SK-N-MC (cell line): ENCODE data around the gene ZNF618.

Experiments used
- DNase-seq: peaks from one replicate; pipeline ENCODE4 v3.0.0-alpha.2; 2011; ENCODE audit warnings: low read depth, low spot score
- H3K27ac ChIP-seq: fragments of 200-600 bp; sonication (generic); 2 replicates; pipeline ENCODE4 v1.5.1; 2016; ENCODE audit warnings: mixed run types
- H3K36me3 ChIP-seq: fragments of 200-600 bp; sonication (generic); 2 replicates; pipeline ENCODE4 v1.6.1; 2017; ENCODE audit warnings: antibody characterized with exemption, low read length, mixed read lengths; ENCODE audit not compliant: insufficient read depth
- H3K4me3 ChIP-seq: fragments of 200-600 bp; sonication (generic); 2 replicates; pipeline ENCODE4 v1.5.1; 2016
- H3K9ac ChIP-seq: fragments of 200-600 bp; sonication (generic); 2 replicates; pipeline ENCODE4 v1.8.0; 2017; ENCODE audit warnings: mixed run types, mixed read lengths; ENCODE audit not compliant: insufficient read length
- H3K9me3 ChIP-seq: fragments of 200-600 bp; sonication (generic); 2 replicates; pipeline ENCODE4 v1.6.1; 2017; ENCODE audit warnings: low read depth, mild to moderate bottlenecking, antibody characterized with exemption, low read length, moderate library complexity, mixed read lengths
- EZH2 ChIP-seq: fragments of 200-600 bp; sonication (generic); IDR thresholded peaks from one replicate; pipeline ENCODE4 v1.6.1; 2017; ENCODE audit warnings: antibody characterized with exemption
- FOXP2 ChIP-seq: optimal IDR thresholded peaks from 2 replicates; pipeline ENCODE3; 2011; ENCODE audit warnings: mild to moderate bottlenecking, moderate library complexity; ENCODE audit not compliant: insufficient read depth; ENCODE audit errors: extremely low read length, control extremely low read depth
- POLR2AphosphoS5 ChIP-seq: IDR thresholded peaks from 2 replicates; pipeline ENCODE4 v1.6.1; 2012; ENCODE audit warnings: mild to moderate bottlenecking, low read depth, low read length, borderline replicate concordance

Gene ZNF618

GRCh38 chr9:113932906-113933584, 56.9 kb downstream of the ZNF618 start:
- no peak overlapping the region for H3K27ac ChIP-seq
- H3K36me3 ChIP-seq: peaks cover under 1% of the 10 kb centered on the region; the same call in 1 of the 2 replicates
- H3K9me3 ChIP-seq: peaks cover 3% of the 10 kb centered on the region; the same call in 1 of the 2 replicates
- no peak overlapping the region for H3K4me3 ChIP-seq
- no peak overlapping the region for H3K9ac ChIP-seq
- no peak for DNase-seq
- no peak for TF ChIP-seq POLR2AphosphoS5
- TF ChIP-seq EZH2: no peak
- TF ChIP-seq FOXP2: no peak

GRCh38 chr9:113933671-113934070, 57.6 kb downstream of the ZNF618 start:
- no peak for TF ChIP-seq EZH2
- no peak for TF ChIP-seq FOXP2
- no peak for TF ChIP-seq POLR2AphosphoS5
- no peak overlapping the region for H3K27ac ChIP-seq
- H3K9me3 ChIP-seq: no peaks in the 10 kb centered on the region
- no peak overlapping the region for H3K9ac ChIP-seq
- no peak overlapping the region for H3K4me3 ChIP-seq
- H3K36me3 ChIP-seq: no peaks in the 10 kb centered on the region
- DNase-seq: no peak

GRCh38 chr9:113934167-113934828, 58.2 kb downstream of the ZNF618 start:
- H3K27ac ChIP-seq: no peak overlapping the region
- H3K4me3 ChIP-seq: no peak overlapping the region
- no peak for DNase-seq
- H3K9ac ChIP-seq: no peak overlapping the region
- TF ChIP-seq POLR2AphosphoS5 (no peak), EZH2 (no peak), FOXP2 (no peak)
- H3K9me3 ChIP-seq: no peaks in the 10 kb centered on the region
- no peaks in the 10 kb centered on the region for H3K36me3 ChIP-seq

- Histone ChIP-seq H3K9me3 (no peaks in the 10 kb centered on the region), H3K36me3 (no peaks in the 10 kb centered on the region), H3K27ac (no peak overlapping the region), H3K4me3 (no peak overlapping the region), H3K9ac (no peak overlapping the region)
- no peak for TF ChIP-seq FOXP2
- TF ChIP-seq EZH2: no peak
- no peak for TF ChIP-seq POLR2AphosphoS5
- no peak for DNase-seq
These were observed 58.9 kb downstream of the ZNF618 start for GRCh38 chr9:113934829-113935676.

- Histone ChIP-seq H3K36me3 (no peaks in the 10 kb centered on the region), H3K9ac (no peak overlapping the region), H3K4me3 (no peak overlapping the region), H3K27ac (no peak overlapping the region), H3K9me3 (no peaks in the 10 kb centered on the region)
- DNase-seq: no peak
- TF ChIP-seq FOXP2 (no peak), POLR2AphosphoS5 (no peak), EZH2 (no peak)
These were observed 59.7 kb downstream of the ZNF618 start for GRCh38 chr9:113935677-113936380.

GRCh38 chr9:113940077-113940476, 64.0 kb downstream of the ZNF618 start:
- no peaks in the 10 kb centered on the region for H3K9me3 ChIP-seq
- TF ChIP-seq EZH2: no peak
- TF ChIP-seq POLR2AphosphoS5: no peak
- no peak for TF ChIP-seq FOXP2
- H3K4me3 ChIP-seq: no peak overlapping the region
- no peaks in the 10 kb centered on the region for H3K36me3 ChIP-seq
- H3K9ac ChIP-seq: no peak overlapping the region
- DNase-seq: no peak
- no peak overlapping the region for H3K27ac ChIP-seq

- Histone ChIP-seq H3K4me3 (no peak overlapping the region), H3K9ac (no peak overlapping the region), H3K9me3 (no peaks in the 10 kb centered on the region), H3K36me3 (no peaks in the 10 kb centered on the region), H3K27ac (no peak overlapping the region)
- TF ChIP-seq POLR2AphosphoS5 (no peak), EZH2 (no peak), FOXP2 (no peak)
- no peak for DNase-seq
These were observed 64.9 kb downstream of the ZNF618 start for GRCh38 chr9:113941056-113941455.

GRCh38 chr9:113941526-113941925, 65.4 kb downstream of the ZNF618 start:
- no peak for TF ChIP-seq POLR2AphosphoS5
- TF ChIP-seq EZH2: no peak
- TF ChIP-seq FOXP2: no peak
- Histone ChIP-seq H3K4me3 (no peak overlapping the region), H3K27ac (no peak overlapping the region), H3K9me3 (no peaks in the 10 kb centered on the region), H3K9ac (no peak overlapping the region), H3K36me3 (no peaks in the 10 kb centered on the region)
- no peak for DNase-seq
